ENCODE data around the gene NPAT. TPM values are rescaled to one million over a fixed set of nuclear protein-coding genes. Genes with fewer than 3 reads are reported as not detected.

The NPAT gene
- total RNA-seq, 1 experiment from 2014 or later, result 16.6 TPM

DNA sequence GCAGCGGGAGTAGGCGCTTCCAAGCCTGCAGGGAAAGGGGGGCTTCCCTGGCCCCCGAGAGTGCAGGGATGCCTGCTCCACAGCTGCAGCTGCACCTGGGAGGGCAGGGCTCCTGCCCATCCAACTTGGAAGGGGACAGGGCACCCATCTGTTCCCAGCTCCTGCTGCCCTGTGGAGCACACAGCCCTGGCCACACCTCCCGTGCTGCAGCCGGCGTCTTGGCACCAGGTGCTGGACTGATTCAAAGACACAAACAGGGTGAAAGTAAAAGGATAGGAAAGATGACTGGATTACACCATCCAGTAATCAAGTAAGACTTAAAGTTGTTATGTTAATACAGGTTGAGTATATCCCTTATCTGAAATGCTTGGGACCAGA lies 14.8 kb downstream of the NPAT start:
- BruUV-seq (replicated peaks), result no TSS peak
- POLR2A ChIA-PET, result no interaction called here
- CTCF ChIA-PET, result no interaction called here
- no peaks in the 10 kb centered on the region for H3K4me1 ChIP-seq (ENCODE audit: control insufficient read depth, insufficient read depth, low read length)
- intact Hi-C loops (cut with micrococcal nuclease; ENCODE audit: unreplicated experiment) (no loop called here), in situ Hi-C loops (cut with HindIII; ENCODE audit: low pct_unique_long_range_greater_than_20kb, low sequenced_read_pairs) (no loop called here)
- DNase-seq (ENCODE audit: low read depth, low spot score), result no peak
- no peak for ATAC-seq
- H3K27ac ChIP-seq (ENCODE audit: low read length), result no peak overlapping the region
- H3K4me3 ChIP-seq (ENCODE audit: low read depth in 2 of 2, low read length in 2 of 2), result no peak overlapping the region
- H3K9me3 ChIP-seq (ENCODE audit: control insufficient read depth, insufficient read depth, low read depth, low read length), result peaks cover 24% of the 10 kb centered on the region
- H3K27me3 ChIP-seq (ENCODE audit: control insufficient read depth, insufficient read depth, low read length), result no peaks in the 10 kb centered on the region
- H3K36me3 ChIP-seq (ENCODE audit: control insufficient read depth, insufficient read depth, low read length), result no peaks in the 10 kb centered on the region; the same call in 1 of the 2 replicates
- TF ChIP-seq CTCF (IDR thresholded peaks at IDR 0.05) (no peak), TCF7L2 (IDR thresholded peaks at IDR 0.05; ENCODE audit: low read depth, low read length) (no peak), SIN3A (IDR thresholded peaks at IDR 0.05; ENCODE audit: borderline replicate concordance, insufficient read depth, low read depth, low read length) (no peak), POLR2AphosphoS5 (IDR thresholded peaks at IDR 0.05; ENCODE audit: low read depth, low read length) (no peak)
- TF ChIP-seq, protein P1, sequence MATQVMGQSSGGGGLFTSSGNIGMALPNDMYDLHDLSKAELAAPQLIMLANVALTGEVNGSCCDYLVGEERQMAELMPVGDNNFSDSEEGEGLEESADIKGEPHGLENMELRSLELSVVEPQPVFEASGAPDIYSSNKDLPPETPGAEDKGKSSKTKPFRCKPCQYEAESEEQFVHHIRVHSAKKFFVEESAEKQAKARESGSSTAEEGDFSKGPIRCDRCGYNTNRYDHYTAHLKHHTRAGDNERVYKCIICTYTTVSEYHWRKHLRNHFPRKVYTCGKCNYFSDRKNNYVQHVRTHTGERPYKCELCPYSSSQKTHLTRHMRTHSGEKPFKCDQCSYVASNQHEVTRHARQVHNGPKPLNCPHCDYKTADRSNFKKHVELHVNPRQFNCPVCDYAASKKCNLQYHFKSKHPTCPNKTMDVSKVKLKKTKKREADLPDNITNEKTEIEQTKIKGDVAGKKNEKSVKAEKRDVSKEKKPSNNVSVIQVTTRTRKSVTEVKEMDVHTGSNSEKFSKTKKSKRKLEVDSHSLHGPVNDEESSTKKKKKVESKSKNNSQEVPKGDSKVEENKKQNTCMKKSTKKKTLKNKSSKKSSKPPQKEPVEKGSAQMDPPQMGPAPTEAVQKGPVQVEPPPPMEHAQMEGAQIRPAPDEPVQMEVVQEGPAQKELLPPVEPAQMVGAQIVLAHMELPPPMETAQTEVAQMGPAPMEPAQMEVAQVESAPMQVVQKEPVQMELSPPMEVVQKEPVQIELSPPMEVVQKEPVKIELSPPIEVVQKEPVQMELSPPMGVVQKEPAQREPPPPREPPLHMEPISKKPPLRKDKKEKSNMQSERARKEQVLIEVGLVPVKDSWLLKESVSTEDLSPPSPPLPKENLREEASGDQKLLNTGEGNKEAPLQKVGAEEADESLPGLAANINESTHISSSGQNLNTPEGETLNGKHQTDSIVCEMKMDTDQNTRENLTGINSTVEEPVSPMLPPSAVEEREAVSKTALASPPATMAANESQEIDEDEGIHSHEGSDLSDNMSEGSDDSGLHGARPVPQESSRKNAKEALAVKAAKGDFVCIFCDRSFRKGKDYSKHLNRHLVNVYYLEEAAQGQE (IDR thresholded peaks at IDR 0.05; ENCODE audit: insufficient read depth in 1 of 2, low read depth in 2 of 2, low read length in 1 of 2), result no peak

DNA sequence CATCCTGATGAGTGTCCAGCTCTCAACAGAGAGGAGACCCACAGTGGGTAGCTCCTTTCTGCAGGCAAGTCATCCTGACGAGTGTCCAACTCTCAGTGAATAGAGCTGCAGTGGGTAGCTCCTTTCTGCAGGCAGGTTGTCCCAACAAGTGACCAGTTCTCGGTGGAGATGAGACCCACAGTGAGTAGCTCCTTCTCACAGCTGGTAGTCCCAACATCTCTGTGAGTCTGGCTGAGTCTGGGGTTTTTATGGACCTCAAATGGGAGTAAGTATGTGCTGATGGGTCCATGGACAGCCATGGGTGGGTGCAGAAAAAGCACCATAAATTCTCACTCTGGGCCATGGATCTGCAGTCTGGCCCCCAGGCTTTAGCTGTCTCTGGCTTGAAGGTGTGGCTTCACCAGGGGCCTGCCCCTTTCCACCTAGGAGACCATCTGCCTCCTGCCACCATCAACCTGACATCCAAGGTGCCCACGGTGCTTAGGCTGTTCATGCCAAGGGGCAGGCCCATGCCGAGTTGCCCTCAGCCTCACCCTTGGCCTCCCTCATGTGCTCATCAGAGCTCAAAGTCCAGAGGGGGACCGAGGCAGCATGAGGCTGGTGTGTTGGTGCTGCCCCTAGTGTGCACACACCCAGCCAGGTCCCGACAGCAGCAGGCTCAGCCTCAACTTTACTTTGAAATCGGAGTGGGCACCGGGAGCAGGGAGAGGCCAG lies 15.3 kb downstream of the NPAT start:
- no peak for ATAC-seq
- no TSS peak for BruUV-seq (replicated peaks)
- intact Hi-C loops (cut with micrococcal nuclease; ENCODE audit: unreplicated experiment), result no loop called here
- DNase-seq (ENCODE audit: low read depth, low spot score), result no peak
- Histone ChIP-seq H3K27ac (ENCODE audit: low read length) (no peak overlapping the region), H3K4me1 (ENCODE audit: control insufficient read depth, insufficient read depth, low read length) (no peaks in the 10 kb centered on the region), H3K9me3 (ENCODE audit: control insufficient read depth, insufficient read depth, low read depth, low read length) (peaks cover 24% of the 10 kb centered on the region), H3K4me3 (ENCODE audit: low read depth in 2 of 2, low read length in 2 of 2) (no peak overlapping the region), H3K36me3 (ENCODE audit: control insufficient read depth, insufficient read depth, low read length) (no peaks in the 10 kb centered on the region; the same call in 1 of the 2 replicates), H3K27me3 (ENCODE audit: control insufficient read depth, insufficient read depth, low read length) (no peaks in the 10 kb centered on the region)
- TF ChIP-seq, protein P1 (IDR thresholded peaks at IDR 0.05; ENCODE audit: insufficient read depth in 1 of 2, low read depth in 2 of 2, low read length in 1 of 2), result no peak
- TF ChIP-seq CTCF (IDR thresholded peaks at IDR 0.05), result no peak
- no peak for TF ChIP-seq TCF7L2 (IDR thresholded peaks at IDR 0.05; ENCODE audit: low read depth, low read length)
- TF ChIP-seq SIN3A (IDR thresholded peaks at IDR 0.05; ENCODE audit: borderline replicate concordance, insufficient read depth, low read depth, low read length), result no peak
- TF ChIP-seq POLR2AphosphoS5 (IDR thresholded peaks at IDR 0.05; ENCODE audit: low read depth, low read length), result no peak
- ChIA-PET CTCF (no interaction called here), POLR2A (no interaction called here)
- in situ Hi-C loops (cut with HindIII; ENCODE audit: low pct_unique_long_range_greater_than_20kb, low sequenced_read_pairs), result no loop called here

Data from Panc1 (cell line).